NCI-H748 treated with DMSO at 0.1 percent for 48 hours (cell line): Measurements from ENCODE around the gene MIEF1.

ENCODE experiments used
- DNase-seq: peaks from one replicate; lab custom pipeline; 2025; lab: John Stamatoyannopoulos, UW

MIEF1 gene

DNA sequence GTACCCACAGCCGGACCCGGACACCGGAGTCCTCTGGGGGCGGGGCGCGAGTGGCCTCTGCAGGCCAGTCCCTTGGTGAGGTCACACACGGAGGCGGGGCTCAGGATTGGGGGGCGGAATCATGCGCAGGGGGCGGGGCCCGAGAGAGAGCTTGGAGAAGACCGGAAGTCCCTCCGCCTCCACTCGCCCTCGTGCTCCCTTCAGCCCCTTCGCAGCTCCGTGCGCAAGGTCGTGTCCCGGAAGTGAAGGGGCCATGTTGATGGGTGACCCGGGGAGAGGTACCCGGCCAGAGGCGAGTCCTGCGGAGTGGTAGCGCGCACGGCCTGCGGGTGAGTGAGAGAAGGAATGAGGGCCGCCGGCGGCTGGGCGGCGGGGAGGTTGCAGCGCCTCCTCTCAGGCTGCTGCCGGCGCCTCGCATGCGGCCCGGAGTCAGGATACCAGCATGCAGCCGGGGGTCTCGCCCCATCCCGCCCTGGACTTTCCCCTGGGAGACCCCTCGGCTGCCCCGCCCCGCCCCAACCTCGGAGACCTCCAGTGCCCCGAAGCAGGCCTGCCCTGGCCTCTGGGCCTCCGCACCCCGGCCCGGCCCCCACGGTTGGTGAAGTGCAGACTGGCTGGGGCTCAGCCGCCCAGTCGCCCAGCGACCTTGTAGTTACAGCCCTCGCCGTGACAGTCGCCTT, at the start of gene MIEF1:
Gene MIEF1, plus strand, starts transcription at position 182 of the 680 bp plus-strand sequence. CDS start 9,005 bp downstream, outside the sequence.
- DNase-seq: peak; percentile 67

GRCh38 chr22:39452740-39453040, 49.4 kb upstream of the MIEF1 start:
- DNase-seq: no peak

DNA sequence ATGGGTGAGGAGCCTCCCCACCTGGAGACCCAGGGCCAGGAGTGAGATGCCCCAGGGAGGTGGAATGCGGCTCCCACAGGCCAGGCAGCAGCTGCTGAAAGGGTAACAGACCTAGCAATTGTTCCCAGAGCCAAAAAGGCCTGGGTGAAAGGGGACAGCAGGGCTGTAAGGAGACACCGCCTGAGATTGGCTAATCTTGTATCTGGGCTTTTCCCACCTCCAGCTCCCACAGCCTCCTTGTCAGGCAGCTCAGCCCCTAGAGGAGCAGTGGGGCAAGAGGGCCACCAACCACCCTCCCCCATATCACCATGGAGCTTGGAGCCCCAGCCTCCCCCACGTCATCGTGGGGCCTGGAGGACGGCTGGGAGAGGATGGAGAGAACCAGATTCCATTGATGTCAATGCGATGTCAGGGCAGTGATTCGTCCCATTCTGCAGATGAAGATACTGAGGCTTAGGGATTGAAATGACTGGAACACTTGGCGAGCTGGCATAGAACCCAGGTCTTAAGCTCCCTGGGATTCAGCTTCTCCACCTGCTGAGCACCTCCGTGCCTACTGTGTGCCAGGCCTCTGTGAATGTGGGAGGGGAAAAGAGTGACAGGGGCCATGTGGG, 48.2 kb upstream of the MIEF1 start:
- DNase-seq: no peak

DNA sequence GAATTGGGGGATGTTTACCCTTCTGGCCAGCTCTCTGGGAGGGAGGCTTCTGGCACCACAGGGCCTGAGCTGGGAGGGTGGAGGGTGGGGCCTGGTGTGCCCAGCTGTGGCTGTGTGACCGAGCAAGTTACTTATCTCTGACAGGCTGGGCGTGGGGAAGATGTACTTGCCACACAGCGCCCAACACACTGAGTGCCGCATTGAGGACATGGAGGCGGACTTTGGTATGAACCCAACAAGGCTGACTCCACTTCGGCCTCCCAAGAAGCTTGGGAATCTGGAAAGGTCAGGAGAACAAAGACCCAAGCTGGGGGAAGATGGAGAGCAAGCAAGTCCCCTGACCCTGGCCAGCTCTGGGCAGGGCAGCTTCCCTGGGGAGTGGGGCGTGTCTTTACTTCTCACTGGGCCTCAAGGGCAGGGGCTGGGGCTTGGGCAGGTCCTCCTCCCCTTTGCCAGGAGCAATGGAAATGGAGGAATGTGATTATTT, 47.7 kb upstream of the MIEF1 start:
- no peak for DNase-seq

GRCh38 chr22:39456522-39457197, 45.4 kb upstream of the MIEF1 start, which contains the start of gene MGAT3:
MGAT3 (plus strand) TSS chr22:39457012; CDS start chr22:39487348, 30,336 bp downstream.
- no peak for DNase-seq

GRCh38 chr22:39457198-39457555, 44.9 kb upstream of the MIEF1 start:
- DNase-seq: no peak

DNA sequence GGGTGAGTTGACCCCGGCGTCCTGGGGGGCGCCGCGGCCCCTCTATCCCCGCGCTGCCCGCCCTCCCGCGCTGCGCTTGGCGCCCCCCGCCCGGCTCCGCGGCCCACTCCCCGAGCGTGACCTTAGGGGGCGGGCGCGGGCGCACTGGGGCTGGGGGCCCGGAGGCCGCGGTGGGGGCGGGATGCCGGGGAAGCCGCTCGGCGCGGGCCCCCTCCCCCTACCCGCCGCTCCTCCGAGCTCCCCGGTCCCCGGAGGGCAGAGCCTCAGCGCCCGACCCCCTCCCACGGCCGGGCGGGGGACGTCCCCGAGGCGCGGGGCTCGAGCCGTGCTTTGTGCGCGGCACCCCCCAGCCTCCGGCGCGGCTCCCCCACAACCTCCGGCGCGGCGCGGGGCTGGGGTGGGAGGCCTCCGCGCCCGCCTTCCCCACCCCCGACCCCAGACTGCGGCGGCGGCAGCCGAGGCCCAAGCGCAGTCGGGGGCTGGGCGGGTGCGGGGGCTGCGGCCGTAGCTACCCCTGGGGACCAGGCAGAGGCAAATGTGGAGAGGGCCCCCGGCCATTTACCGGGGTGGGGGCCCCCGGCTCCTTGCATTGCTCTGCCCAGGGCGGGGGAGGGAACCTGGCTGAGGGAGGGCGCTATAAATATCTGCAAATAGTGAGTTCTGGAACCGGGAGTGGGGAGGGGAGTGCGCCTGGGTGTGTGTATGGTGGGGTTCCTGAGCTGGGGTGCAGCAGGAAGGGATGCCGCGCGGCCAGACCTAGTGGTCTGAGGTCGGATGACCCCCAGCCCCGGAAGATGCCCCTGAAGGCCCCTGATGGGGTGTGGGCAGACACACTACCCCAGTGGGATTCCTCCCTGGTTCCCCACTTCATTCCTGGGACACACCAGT, 44.3 kb upstream of the MIEF1 start:
- DNase-seq: no peak

DNA sequence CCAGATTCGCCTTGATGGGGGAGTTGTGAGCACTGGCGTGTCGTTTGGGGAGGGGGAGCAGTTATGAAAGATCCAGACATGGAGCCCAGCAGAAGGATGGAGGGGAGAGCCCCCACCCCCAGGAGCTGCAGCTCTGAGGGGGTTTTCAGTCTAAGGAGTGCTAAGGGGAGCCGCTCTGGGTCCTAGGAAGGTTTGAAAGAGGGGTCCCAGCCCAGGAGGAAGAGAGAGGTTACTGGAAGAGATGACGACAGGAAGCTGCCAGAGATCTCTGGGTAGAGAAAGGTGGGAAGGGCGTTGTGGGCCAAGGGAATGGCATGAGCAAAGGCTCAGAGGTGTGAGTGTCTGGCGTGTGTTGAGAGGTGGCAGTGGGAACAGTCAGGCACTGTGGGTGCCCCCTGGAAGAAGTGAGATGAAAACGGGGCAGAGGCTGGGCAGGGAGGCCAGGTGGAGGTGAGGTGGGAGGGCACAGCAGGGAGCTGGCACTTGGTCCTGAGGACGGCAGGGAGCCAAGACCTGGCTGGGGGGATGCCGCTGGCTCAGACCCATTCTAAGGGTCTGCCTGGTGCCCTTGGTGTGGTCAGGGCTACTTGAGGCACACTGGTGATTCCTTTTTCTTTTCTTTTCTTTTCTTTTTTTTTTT, 43.5 kb upstream of the MIEF1 start:
- no peak for DNase-seq

DNA sequence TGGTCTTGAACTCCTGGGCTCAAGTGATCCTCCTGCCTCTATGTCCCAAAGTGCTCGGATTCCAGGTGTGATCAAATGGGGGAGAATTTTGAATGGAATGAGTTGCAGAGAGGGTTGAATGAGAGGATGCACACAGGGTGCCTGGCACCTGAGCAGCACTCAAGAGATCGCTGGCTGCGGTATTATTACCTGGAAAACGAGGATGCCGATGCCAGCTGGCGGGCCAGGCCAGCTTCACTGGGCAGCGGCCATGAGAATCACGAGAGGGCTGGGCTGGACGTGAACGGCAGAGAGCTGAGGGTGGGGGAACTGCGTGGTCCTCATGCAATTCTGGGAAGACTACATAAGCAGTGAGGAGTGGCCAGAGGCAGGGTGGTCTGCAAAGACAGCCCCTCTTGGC, 42.4 kb upstream of the MIEF1 start:
- no peak for DNase-seq

DNA sequence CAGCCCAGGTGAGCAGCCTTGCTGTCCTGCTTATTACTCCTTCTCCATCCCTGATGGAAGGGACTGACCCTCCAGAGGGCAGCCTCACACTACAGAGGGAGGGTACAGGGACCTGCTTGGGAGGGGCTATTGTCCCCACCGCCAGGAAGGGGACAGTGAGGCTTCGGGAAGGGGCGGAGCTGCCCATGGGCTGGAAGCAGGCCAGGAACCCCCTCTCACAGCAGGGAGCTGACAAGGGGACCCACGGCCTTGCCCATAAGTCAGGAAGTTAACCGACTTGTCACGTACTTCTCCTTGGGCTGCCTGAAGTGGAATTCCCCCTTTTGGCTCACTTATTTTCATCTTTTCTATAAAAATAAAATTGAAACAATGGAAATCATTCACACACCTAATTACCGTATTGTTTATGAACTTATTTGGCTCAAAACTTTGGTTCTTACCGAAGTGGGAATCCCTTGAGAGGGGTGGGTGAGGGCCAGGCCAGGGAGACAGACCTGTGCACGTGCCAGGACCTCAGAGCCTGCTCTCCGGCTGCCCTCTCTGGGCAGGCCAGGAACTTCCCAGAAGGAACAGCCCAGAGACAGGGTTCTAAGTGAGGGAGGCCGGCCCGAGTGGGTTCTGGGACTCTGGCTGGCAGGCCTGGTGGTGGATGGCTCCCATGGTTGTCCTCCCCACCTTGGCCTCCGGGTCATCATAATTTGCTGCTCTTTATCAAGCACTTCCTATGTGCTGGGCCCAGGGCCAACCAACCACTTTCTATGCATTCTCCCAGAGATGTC, 39.5 kb upstream of the MIEF1 start:
- DNase-seq: no peak

DNA sequence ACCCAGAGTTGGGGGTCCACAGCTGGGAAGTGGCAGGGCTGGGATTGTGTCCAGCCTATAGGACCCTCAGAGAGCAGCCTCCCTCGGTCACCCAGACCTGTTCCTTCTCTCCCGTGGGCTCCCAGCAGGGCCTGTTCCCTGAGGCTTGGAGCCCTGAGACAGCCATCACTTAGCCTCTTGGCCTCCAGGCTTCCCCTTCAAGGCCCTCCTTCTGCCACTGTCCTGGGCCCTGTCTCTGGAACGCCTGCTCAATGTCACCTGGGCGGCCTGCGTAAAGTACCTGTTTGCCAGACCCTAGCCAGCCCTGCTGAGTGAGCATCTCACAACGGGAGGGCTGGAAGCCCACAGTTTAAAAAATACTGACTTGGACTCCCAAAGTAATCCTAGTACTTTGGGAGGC, 38.8 kb upstream of the MIEF1 start:
- DNase-seq: no peak

- no peak for DNase-seq
Observed at GRCh38 chr22:39463931-39464390, 38.1 kb upstream of the MIEF1 start.

GRCh38 chr22:39466228-39467006, 35.7 kb upstream of the MIEF1 start:
- no peak for DNase-seq

DNA sequence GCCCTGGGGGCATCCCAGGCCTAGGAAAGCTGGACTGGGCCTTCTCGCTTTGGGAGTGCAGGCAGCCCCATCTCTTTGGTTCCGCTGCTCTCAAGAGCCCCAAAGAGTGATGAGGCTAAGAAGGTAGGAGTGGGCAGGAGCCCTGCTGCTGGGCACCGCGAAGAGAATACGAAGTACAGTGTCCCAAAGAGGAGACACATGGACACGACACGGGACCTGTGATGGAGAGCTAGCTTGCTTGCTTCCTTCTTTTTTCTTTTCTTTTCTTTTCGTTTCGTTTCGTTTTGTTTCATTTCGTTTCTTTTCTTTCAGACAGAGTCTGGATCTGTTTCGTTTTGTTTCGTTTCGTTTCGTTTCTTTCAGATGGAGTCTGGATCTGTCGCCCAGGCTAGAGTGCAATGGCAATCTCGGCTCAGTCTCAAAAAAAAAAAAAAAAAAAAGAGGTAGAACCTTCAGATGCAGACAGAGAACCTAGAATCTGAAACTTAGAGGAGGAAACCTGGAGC, 34.6 kb upstream of the MIEF1 start:
- no peak for DNase-seq

- DNase-seq: no peak
Observed at GRCh38 chr22:39468487-39469325, 33.4 kb upstream of the MIEF1 start.

GRCh38 chr22:39469326-39469680, 32.8 kb upstream of the MIEF1 start:
- DNase-seq: no peak

DNA sequence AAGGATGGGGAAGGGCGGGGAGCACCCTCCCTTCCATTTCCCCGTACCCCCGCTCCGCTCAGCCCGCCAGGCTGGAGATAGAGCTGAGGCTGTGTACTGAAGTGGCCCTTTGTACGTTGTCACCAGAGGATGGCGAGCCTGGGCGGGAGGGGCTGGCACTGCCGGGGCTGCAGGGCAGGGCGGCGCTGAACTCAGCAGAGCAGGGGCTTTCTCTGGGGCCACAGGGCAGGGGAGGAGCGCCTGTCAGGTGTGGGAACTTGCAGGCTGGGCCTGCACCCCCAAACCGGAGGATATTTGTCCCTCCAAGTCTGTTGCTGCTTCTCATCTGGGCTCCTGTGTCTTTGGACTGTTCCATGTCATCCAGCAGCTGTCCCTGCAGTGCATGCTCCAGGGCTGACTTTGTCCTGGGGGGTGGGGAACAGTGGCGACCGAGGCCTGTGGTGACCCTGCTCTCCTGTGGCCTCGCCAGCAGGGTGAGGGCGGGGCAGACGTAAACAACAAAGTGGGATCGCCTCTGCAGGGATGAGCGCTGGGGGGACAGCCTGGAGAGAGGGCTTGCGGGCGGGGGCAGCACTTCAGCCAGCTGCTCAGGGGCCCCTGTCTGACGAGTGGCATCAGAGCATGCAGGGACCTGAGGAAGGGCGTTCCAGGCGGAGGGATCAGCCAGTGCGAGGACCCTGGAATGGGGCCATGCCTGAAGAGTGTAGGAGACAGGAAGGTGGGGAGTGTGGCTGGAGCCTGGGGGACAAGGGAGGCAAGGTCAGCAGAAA, 32.2 kb upstream of the MIEF1 start:
- no peak for DNase-seq
